HG03066 (cell line): Measurements from ENCODE around the gene PPP6C.
"Not testable (repeated sequence)": the region's sequence is repeated elsewhere in the genome, so short reads cannot be mapped to it uniquely, and the experiment has no call there.

ENCODE experiments used
- ATAC-seq: cut with Tn5 transposase; IDR thresholded peaks from one replicate; pipeline ENCODE4 v1.9.1; 2021; ENCODE audit warnings: low read depth; ENCODE audit not compliant: unreplicated experiment

PPP6C gene

GRCh38 chr9:125189361-125190289 lies at the start of gene PPP6C:
PPP6C (minus strand) TSS chr9:125189803; CDS start chr9:125189718, 85 bp downstream.
- peak; percentile 97 for ATAC-seq

- no peak for ATAC-seq
These were observed 49.4 kb upstream of the PPP6C start for GRCh38 chr9:125238915-125239446.

GRCh38 chr9:125238127-125238914 lies 48.7 kb upstream of the PPP6C start:
- ATAC-seq = no peak

- not testable (repeated sequence) for ATAC-seq
These were observed 47.0 kb upstream of the PPP6C start for GRCh38 chr9:125236520-125237159.

GRCh38 chr9:125235804-125236519 lies 46.4 kb upstream of the PPP6C start:
- ATAC-seq = no peak

- ATAC-seq = not testable (repeated sequence)
These were observed 44.5 kb upstream of the PPP6C start for GRCh38 chr9:125234099-125234498.

GRCh38 chr9:125233678-125234077 lies 44.1 kb upstream of the PPP6C start:
- ATAC-seq = no peak

GRCh38 chr9:125227761-125228160 lies 38.2 kb upstream of the PPP6C start:
- no peak for ATAC-seq

- ATAC-seq = not testable (repeated sequence)
These were observed 35.3 kb upstream of the PPP6C start for GRCh38 chr9:125224858-125225257.

- no peak for ATAC-seq
These were observed 29.0 kb upstream of the PPP6C start for GRCh38 chr9:125218621-125219020.

GRCh38 chr9:125214186-125214585 lies 24.6 kb upstream of the PPP6C start:
- ATAC-seq = no peak

GRCh38 chr9:125204477-125204876 lies 14.9 kb upstream of the PPP6C start:
- ATAC-seq = no peak

- ATAC-seq = no peak
These were observed 13.4 kb upstream of the PPP6C start for GRCh38 chr9:125202846-125203618.

GRCh38 chr9:125200216-125201047 lies 10.8 kb upstream of the PPP6C start, which contains the start of gene RABEPK:
RABEPK (plus strand) TSS chr9:125200542; CDS start chr9:125203014, 2,472 bp downstream.
- peak; percentile 95 for ATAC-seq

- ATAC-seq = not testable (repeated sequence)
These were observed 6.0 kb upstream of the PPP6C start for GRCh38 chr9:125195591-125195990.

- not testable (repeated sequence) for ATAC-seq
These were observed 4.9 kb upstream of the PPP6C start for GRCh38 chr9:125194466-125194865.

- no peak for ATAC-seq
These were observed 778 bp upstream of the PPP6C start for GRCh38 chr9:125190361-125190801.

- peak; percentile 27 for ATAC-seq
These were observed 617 bp downstream of the PPP6C start for GRCh38 chr9:125189011-125189360.
